NCI-H1417 treated with DMSO at 0.1 percent for 48 hours (cell line): Measurements from ENCODE around the gene ARL15.

Source experiments
- DNase-seq: peaks from one replicate; lab custom pipeline; 2025; lab: John Stamatoyannopoulos, UW

The ARL15 gene

DNA sequence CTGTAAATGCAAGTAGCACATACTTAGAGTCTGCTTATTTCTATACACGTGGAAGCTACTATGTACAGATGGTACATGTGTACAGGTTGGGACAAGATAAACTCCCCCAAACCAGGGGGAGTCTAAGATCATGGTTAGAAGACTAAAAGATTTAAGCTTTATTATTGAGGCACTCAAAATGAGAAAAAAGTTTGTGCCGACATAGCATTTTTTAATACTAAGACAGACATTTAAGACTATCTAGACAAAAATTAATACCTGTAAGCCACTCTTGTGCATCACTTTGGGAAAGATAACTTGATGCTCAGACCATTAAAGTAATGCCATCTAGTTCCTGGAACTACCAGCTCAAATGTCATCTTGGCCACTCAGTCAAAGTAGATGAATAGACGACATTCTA lies 279.4 kb downstream of the ARL15 start:
- DNase-seq = no peak

DNA sequence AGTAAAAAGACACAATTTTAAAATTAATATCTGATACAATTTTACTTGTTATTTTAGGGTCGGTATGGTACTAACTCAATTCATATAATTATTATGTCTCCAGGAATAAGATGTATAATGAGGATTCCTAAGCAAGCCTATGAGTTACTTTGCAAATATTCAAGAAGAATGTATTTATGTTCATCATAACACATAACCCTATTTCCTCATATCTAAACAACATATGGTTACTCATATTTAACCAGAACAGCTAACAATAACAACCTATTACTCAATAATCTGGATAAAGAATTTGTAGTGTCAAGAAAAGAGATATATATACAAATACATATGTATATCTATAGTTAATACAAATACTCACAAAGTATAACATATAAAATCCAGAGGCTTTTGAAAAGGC lies 285.9 kb downstream of the ARL15 start:
- no peak for DNase-seq

- DNase-seq = no peak
Observed at GRCh38 chr5:54022223-54022622, 288.1 kb downstream of the ARL15 start.

- no peak for DNase-seq
Observed at GRCh38 chr5:54021431-54022164, 288.8 kb downstream of the ARL15 start.

GRCh38 chr5:54018438-54018837 lies 291.9 kb downstream of the ARL15 start:
- DNase-seq = no peak

- no peak for DNase-seq
Observed at GRCh38 chr5:54017580-54017979, 292.8 kb downstream of the ARL15 start.

DNA sequence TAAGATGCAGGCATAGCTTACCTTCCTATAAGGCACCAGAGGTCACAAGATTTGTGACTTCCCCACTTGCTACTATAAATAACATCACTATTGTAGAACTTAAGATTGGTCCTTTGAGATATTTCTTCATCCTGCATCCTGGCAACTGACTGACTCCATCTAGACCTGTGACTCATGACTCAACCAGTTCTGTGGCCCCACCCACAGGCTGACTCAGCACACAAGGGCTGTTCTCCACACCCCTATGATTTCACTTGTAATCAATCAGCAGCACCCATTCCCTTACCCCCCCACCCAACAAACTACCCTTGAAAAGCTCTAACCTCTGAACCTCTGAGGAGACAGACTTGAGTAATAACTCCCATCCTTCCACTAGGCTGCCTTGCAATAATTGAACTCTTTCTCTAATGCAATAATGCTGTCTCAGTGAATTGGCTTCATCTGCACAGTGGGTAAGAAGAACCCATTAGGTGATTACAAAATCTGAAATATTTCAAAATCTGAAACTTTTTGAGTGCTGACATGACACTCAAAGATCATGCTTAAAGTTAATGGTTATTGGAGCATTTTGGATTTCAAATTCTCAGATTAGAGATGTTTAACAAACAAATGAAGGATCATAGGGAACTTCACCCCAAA lies 296.7 kb downstream of the ARL15 start:
- no peak for DNase-seq

DNA sequence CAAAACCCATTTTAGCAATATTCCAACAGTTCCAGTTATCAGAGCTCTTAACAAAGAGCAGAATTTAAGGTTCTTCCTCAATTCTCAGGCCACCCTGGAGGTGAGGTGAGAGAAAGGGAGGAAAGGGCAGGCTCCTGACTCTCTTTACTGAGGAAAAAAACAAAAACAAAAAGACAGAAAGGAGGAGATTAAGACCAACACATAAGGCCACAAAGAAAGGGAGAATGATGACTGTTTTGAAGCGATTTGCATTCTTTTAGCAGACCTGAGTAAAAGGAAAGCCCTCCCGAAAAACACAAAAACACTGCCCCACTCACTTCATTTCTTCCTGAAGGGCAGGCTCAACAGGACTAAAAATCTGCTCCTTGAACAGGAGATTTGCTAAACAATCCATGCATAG lies 300.5 kb downstream of the ARL15 start:
- no peak for DNase-seq

GRCh38 chr5:54009357-54009756 lies 301.0 kb downstream of the ARL15 start:
- DNase-seq = no peak

DNA sequence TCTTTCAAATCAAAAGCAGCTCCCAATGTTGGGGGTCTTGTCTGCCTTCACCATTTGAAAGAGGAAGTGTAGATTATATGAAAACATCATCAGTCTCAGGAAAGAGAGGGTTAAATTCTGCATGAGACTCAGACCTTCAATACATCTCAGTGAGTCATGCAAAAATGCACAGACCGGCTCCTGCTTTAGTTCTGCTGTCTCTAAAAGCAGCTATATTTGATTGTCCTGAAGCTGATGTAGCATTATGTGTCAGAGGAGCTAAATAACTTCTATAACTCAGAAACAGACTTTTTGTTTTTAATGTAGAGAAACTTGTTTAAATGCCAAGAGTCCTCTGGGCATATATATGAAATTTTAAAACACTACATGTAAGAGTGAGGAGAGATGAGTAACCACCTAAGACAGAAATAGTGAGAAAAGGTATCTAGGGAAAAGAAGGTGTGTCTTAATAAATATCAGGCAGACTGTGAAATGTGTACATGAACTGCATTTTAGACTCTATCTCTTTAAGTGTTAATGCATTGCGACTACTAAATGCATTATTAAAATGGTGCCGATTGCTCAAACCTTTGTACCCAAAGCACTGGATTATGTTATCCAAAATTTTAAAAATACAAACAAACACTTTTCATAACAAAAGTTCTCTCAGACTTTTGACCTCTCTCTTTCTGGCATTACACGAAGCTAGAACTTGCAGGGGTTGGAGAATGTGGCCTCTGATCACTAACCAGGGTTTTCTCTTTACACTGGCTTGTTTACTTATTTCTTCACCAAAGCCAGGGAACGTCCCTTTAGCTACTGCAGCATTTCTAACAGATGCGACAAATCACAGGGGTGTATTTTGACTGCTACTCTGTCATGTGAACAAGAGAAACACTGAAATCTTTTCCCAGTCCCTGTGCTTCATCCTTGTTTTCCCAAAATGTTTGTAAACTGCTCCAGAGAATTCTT lies 302.3 kb downstream of the ARL15 start:
- no peak for DNase-seq

GRCh38 chr5:54004697-54005096 lies 305.7 kb downstream of the ARL15 start:
- DNase-seq = no peak

- no peak for DNase-seq
Observed at GRCh38 chr5:54002779-54003178, 307.6 kb downstream of the ARL15 start.

DNA sequence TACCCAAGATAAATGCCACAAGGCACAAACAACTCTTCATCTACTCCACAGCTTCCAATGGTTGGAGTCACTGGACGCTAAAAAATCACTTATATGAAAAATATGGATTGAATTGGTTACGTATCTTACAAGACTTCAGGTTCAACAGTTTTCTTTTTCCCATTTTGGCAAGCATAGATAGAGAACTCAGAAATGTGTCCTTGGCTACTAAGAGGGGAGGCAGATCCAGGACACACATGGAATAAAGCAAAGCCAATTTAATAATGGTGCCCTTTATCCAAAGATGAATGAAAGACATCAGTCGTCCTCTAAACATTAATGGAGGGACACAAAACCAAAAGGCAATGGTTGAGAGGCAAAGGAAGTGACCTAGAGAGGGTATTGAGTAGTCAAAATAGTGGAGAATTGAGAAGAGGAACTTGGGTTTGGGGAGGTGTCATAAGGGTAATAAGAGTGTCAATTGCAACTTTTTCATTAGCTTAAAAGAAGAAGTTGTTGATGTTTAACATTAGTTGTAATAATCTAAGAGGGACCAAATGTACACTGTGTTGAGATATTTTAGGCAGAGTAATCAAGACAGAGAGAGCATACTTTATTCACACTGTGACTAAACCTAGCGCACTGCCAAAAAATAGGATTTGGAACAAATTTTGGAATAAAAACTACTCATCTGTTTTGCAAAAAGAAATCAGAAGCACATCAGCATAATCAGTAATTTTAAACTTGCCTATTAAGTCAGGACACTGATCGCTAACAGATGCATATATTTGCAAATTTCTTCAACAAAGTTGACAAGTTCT lies 308.2 kb downstream of the ARL15 start:
- DNase-seq = no peak

DNA sequence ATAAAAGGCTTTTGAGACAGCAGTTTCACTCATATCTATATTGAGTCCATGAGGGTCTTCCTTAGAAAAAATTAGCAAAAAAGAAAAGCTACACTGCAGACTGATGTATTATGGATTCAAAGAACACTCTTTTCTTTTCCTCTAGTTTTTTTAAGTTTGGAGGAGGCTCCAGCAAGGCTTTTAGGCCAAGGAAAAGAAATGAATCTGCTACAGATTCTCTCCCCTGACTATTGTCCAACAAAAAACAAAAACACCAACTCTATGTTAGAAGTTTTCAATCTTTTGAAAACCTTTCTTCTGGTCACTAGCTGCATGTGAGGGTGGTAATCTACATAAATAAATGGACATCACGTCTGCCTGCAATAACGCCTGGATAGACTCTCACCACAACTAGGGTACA lies 310.4 kb downstream of the ARL15 start:
- no peak for DNase-seq

DNA sequence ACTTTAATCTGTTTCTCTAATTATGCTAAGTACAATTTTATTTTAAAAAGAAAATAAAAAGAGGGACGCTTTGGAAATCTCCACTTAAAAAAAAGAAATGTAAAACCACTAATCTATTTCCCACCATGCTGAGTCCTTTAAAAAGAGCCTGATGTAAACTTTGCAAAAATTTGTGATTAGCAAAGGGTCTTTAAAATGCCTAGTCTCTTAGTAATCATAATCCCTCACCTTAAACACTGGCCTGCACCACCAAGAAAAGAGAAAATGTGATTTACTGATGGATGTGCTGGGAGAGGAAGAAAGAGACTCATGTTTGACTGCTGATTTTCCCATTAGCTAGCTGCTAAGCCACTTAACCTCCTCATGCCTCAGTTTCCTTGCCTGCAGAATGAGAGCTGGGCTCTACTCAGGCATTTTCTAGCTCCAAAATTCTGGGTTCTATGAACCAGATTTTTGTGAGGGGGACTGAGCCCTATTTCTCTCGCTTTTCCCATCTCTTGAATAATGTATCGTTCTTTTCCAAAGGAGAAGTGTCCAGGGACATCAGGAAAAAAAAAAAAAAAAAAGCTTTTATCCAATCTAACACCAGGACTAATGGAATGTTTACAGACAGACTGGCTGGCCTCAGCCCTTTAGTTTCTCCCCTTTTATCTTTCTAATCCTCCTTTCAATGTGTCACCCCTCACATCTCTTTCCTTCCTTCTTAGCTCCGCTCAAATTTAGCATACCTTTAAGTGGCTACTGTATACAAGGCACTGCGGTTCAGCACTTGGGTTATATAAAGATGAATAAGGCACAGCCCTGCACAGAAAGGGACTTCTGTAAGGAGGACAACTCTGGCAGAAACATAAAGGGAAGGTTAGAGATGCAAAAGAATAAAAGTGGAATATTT lies 312.4 kb downstream of the ARL15 start:
- no peak for DNase-seq

- DNase-seq = no peak
Observed at GRCh38 chr5:53996008-53996407, 314.4 kb downstream of the ARL15 start.

GRCh38 chr5:53994148-53994547 lies 316.2 kb downstream of the ARL15 start:
- no peak for DNase-seq

GRCh38 chr5:53991942-53992341 lies 318.4 kb downstream of the ARL15 start:
- no peak for DNase-seq

DNA sequence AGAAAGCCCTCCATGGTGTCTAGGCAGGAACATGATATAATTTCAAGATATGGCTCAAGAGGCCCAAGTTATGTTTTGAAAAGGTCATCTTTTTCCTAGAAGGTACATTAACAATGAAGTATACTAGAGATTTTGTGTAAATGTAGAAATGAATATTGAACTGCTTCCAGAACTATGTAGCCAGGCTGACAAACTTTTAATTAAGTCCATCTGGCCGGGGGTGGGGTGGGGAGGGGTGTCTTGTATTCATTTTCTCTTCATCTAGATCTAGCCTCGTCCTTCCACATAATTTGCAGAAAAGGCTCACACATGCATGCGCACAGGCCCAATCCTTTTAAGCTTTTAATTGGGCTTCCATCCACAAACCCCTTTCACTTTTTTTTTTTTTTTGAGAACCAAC lies 323.3 kb downstream of the ARL15 start:
- DNase-seq = no peak

DNA sequence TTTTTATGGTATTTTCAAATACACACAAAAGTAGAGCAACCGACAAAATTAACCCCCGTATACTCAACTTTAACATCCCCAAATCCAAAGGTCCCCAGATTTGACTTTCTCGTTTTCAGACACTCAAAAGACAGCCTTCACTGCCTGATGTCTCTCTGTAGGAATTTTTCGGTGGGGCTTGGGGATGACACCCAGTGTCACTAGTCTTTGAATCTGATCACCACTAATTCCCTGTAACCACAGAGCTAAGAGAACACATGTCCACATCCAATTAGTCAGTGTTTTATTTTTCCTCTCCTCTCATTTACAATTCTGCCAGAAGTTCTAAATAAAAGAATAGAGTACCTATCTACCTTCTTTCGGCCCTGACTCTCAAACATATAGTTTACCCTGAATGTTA lies 324.6 kb downstream of the ARL15 start:
- DNase-seq = no peak

DNA sequence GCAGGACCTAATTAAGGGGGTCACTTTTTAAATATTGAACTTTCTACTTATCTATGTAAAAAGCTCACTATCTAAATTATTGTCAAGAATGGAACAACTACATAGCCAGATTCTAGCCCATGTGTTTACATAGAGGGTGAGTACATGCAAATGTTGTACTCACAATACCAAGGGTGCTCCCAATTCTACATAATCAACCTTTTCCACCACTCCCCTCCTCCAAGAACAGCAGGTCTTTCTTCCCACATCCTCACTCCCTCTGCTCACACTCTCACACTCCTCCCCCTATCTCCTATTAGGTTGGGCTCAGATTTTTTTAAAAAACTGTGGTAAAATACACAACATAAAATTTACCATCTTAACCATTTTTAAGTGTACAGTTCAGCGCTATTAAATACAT lies 325.4 kb downstream of the ARL15 start:
- no peak for DNase-seq
